Nucleus accumbens (tissue), 56 donors: ENCODE data around the gene DENND1A.
A peak's percentile ranks its signal among the peaks of the same experiment; 100 is the strongest.

ENCODE experiments used
- DNase-seq, 56 donors: peaks; one replicate each; lab custom pipeline; 2025; lab: John Stamatoyannopoulos, UW

DENND1A gene

DNA sequence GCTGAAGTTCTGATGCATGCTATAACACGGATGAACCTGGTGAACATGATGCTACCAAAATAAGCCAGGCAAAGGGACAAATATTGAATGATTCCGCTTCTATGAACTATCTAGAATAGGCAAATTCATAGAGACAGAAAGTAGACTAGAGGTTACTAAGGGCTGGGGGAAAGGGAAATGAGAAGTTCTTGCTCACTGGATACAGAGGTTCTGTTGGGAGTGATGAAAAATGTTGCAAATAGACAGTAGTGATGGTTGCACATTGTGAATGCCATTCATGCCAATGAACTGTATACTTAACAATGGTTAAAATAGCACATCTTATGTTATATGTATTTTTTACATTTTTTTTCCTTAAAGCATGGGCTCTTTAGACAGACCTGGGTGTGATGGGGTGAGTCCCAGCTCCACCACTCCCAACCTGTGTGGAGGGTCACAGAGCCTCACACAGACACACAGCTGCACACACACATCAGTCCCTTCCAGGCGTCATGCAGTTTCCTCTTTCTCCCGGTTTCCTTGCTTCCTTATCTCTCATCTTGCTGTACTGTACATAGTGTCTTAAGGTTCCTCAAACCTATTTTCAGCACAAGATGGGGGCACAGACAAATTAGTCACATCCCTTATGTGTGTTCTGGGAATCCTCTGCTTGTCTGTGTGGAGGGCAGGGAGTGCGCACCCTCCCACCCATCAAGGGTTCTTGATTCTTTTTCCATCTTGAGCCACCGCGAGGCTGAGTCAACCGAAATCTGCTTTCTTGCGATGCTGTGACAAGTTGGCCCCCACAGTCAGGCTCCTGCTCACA, 381.0 kb downstream of the DENND1A start:
- peak in 30 of 56 donors; percentile 4 to 83 (median 45) for DNase-seq

DNA sequence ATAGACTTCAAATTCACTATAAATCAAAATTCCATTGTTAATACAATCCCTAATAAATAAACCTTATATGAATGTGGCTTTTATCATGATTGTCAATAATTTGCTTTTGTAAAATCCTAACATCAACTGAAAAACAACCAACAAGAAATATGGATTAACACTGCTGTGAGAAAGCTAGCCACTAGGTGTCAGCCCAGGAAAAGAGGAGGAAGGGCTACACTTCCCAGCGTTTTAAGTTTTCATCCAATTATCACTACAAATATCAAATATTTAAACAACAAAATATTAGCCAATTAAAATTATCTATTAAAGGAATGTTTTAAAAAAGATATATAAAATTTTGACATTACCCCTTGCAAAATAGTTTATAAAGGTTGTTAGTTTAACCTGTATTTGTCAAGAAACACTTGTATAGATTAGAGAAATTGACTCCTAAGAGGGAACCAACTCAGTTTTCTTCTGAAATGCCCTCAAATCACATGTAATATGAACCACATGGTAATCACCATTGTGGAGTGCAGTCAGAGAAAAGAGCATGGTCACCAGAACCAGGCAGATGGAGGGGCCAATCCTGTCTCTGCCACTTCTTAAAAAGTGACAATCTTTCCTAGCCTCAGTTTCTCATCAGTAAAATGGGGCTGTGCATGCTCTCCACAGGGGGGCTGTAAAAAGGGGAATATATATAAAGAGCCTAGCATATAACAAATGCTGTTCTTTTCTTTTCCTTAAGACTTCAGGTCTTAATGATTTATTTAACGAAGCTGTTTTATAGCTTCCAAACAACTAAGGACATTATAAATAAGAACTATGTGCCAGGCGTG, 385.7 kb downstream of the DENND1A start:
- peak in 3 of 56 donors; percentile 6 to 46 (median 17) for DNase-seq

DNA sequence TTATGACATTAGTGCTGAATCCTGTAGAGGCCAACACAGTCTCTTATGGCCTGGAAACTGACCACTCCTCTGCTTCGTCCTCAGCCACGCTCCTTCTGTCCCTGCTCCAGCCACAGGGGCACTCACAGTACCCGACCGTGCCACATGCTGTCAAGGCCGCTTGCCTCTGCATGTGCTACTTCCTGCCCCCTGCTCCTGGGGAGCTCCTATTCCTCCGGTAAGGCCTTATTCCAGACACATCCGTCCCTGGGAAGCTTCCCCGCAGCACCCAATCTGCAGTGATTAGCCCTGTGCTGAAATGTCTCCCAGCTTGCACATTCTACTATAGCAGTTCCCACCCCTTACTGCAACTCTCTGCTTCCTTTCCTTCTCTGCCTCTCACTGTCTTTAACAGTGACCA, 386.4 kb downstream of the DENND1A start:
- no peak for DNase-seq

DNA sequence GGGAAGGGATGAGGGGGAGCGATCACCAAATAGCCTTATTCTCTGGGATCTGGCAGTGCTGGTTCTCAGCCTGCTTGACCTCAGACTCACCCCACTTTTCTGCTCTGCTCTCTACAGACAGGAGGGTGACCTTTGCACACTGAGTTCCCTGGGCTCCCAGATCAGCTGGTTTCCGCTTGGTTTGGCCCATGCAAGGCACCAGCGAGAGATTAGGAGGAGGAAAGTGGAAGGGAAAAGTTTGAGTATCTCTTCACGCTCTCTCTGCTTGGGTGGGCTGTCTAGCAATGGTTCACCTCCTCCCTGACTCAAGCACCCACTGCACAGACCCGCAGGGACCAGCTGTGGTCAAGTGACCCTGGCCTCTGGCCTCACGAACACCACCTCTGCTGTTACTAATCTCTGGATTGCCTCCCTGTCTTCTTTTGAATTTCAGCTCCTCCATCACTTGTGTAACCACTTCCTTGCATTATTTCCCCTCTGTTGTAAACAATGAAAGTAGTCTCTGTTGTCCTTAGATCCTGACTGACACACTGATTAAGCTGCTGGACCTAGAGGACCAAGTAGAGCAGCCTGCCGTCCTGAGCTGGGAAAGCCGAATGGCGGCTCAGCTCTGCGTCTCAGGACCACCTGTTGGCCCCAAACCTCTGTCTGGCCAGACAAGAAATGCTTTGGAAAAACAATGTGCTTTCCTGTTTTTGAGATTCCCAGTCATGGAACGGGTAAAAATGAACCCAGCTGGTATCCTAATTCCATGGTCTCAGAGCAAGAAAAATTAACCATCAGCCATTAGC, 387.3 kb downstream of the DENND1A start:
- DNase-seq = no peak

DNA sequence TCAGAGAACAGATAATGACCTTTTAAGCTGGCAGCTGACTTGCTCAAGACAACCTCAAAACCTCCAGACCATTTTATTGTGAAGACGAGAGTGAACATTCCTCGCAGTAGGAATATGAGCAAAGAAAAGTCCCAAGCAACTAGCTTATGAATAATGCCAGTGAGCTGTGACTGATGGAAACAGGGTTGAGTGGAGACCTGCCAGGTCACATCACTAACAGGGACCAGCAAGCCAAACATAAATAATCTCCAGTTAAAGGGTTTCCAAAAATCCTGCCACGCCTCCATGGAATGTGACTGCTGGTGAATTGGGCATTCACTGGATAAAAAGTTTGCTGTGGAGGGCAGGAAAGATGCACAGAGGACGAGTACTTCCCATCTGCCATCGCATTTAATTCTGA, 388.5 kb downstream of the DENND1A start:
- DNase-seq = no peak

DNA sequence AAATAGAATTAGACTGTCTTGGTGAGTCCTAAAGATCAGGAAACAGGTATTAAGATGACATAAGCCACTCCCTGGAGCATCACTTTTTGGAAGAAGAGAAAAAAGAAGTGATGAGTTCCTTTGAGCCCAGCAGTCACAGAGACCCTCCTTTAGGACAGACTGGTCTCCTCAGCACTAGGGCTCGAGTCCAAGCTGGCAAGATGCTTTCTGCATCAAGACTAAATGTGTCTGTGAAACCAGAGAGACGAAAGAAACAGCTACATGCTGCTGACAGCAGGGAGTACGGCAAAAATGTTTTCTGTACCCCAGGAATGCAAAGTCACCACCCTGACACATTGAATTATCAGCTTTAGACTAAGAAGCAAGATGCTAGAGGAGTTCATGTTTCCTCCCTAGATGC, 389.5 kb downstream of the DENND1A start:
- DNase-seq = no peak

DNA sequence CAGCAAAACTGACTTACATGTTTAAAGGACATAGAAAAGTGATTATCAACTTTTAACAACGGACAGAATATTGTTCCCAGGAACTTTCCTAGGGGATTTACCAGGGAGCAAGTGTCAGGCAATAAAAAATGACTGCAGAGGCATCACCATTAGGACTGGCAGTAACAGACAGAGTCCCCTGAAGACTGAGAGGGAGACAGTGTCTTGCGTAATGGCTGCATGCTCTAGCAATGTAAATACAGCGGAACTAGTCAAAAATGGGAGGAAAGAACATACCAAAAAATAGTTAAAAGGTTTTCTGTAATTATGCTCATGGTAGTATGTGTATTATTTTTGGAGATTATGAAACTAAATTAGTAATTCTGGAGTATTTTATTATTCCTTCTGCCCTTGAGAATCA, 392.1 kb downstream of the DENND1A start:
- DNase-seq = no peak

DNA sequence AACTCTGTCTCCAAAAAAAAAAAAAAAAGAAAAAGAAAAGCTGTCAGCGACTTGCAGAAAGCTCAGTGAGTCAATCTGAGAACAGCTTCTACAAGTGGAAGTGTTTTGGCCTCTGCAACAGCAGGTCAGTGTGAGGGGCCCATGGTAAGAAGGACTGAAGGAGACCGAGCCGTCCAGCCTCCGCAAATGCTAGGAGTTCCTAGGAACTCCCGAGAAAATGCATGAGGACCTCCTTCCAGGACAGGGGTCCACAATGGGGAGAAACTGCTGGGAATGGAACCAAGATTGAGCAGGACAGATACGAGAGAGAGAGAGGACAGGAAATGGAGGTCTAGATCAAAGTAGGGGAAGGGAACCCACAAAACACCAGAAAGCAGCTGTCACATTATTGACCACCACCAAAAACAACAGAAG, 393.5 kb downstream of the DENND1A start:
- no peak for DNase-seq

DNA sequence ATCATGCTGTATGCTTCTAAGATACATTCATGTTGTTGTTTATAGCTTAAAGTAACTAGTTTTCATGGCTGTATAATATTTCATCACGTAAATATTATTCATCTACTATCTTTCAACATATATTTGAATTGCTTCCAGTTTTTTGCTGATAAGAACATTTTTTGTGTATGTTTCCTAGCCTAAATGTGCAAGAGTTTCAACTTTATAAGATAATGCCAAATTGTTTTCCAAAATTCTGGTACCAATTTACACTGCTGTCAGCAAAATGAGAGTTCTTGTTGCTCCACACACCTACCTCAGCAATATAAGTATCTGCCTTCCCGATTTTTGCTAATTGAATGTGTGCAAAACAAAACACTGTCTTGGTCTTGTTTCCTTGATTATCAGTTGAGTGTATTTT, 395.6 kb downstream of the DENND1A start:
- DNase-seq = no peak

DNA sequence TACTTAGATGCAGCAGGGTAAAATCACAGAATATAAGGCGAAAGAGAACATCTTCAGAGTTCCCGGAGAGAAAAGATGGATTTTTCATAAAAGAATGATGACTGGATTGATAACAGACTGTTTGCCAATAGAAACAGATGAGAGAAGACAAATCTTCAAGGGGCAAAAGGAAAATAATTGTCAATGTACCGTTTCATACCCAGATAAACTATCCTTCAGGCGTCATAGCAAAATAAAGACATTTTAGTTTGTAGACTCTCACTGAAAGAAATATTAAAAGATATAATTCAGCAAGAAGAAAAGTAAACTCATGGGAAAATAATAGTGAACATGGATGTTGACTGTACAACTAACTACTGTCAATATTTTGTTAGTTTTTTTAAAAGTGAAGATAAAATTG, 399.7 kb downstream of the DENND1A start:
- DNase-seq = no peak

DNA sequence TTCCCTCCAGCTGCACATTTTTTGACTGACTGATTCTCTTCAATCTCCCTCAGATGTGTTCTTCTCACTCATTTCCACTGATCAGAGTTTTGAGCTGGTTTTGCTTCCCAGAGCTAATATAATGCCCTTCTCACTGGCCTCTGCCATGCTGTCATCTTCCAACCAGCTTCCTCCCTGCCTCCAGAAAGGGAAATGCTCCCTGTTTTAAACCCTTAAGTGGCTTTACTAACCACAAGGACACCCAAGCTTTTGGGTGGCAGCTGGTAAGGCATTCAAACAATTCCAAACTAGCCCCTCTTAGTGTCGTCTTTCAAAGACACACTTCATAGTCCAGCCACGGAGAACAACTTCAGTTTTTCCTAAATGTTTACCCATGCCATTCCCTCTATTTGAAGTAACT, 401.4 kb downstream of the DENND1A start:
- no peak for DNase-seq

DNA sequence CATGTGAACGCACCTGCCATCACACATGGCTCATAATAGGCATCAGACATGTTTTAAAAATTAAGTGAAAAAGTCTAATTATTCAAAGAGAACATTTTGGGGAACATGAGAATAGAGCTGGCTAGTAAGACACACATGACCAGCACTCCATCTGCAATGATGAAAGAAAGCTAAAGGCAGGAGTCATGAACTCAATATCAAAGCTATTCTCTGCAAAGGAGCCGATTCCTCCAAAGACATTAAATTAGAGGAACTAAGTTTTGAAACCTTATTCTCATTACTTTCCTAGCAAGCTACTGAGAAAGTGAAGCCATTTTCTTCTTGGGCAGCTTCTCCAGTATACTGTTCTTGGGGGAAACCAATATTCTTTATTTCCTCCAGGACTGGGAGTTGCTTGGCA, 401.9 kb downstream of the DENND1A start:
- no peak for DNase-seq

DNA sequence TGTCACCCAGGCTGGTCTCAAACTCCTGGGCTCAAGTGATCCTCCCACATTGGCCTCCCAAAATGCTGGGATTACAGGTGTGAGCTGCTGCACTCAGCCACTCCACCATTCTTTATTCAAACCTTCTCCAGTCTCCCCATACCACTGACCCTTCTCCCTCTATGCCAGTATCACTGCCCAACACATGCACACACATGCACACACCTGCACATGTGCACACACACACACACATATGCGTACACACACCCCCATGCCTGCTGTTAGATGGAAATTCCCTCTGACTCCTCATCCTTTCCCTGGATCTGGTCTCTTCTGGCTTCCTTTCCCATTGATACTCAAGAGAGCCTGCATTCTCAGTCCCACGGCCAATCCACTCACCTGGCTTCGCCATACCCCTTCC, 404.0 kb downstream of the DENND1A start:
- DNase-seq = no peak

DNA sequence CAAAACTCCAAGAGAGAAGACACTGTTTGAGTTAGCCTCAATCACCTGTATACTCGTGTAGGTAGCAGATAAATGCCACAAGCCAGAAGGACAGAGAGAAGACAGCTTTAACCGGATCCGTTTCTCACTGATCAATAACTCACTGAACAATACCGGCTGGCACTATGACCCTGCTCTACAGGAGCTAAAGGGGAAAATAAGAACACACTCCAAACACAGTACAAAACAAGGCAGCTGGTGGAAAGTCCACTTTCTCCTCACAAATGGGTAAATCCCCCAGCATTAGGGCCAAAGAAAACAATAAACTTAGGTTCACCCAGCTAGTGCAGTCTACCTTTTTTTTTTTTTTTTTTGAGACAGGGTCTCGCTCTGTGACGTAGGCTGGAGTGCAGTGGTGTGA, 404.5 kb downstream of the DENND1A start:
- DNase-seq = no peak

DNA sequence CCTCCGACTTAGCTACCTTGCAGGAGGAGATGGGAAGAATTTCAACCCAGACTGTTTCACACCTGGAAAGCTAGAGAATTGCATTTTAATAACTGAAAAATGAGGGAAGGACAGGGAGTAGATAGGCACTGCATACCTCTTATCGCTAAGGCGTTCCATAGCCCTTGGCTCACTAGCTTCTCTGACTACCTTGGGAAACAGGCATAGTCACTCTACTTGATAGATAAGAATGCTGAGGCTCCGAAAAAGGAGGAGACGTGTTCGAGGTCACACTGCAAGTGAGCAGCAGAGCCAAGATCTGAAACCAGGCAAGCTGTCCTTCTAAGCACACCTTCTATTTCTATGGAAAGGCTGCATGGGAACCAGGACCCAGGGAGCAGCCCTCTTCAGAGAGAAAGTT, 405.1 kb downstream of the DENND1A start:
- DNase-seq = no peak

DNA sequence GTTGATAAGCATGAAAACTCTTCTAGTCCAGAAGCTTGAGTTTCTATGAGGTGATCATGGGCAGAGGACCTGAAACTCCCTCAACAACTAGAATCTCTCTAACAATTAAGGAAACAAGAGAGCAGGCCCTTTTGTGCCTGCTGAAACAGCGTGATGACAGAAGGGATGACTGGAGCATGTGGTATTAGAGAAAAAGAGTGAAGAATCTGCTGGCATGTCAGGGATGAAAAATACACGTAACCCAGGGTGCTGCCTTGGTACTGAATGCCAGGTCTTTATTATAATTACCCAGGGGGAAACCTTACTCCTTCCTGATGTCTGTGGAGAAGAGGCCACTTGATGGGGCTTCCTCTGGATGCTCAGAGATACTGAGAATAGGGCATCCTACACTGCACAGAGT, 406.1 kb downstream of the DENND1A start:
- DNase-seq = no peak

DNA sequence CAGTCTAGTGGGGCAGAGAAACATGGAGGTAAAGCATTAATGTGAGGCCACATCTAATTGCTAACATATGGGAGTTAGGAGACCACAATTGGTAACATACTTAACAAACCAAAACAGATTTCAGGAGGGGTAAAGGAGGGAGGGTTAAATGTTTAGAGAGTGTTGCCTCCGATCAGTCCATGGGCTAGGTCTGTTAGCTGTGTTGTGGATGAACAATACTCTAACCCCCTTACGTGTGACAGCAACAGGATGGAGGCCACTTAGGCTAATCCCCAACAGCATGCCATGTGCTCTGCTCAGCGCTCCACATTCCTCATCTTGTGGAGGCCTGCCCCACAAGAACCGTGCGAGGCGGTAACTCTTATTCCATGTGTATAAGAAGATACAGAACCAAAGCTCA, 406.9 kb downstream of the DENND1A start:
- no peak for DNase-seq

DNA sequence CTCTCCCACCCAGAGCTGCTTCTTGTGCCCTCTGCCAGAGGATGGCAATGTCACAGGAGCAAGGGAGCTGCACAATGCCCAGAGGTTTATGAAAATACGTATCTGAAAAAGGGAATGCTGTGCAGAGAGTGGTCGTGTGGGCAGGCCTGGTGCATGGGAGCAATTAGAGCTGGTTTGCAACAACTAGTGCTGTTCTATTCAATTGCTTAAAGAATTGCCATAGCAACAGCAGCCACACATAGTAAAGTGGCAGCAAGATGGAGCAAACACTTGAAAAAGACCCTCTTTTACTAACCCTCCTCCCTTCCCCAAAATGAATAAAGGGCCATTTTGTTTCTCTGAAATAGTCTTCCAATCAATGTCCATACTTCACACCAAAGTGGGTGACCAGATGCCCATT, 407.7 kb downstream of the DENND1A start:
- DNase-seq = no peak

DNA sequence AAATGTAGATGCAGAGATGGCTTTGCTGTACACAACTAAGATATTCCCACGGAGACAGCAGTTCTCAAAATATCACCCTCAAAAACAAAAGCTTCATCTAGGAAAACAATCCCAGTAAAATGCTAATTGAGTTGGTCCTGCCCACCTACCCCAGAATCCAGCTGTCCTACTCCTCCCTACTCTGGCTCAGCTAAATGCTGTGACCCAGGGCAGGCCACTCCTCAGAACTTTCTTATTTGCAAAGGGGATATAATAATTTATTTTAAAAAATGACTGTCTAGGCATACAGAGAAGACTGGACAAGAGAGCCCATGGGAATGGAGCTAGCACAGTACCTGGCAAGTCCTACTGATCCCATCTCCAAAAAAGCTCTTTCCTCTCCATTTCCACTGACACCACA, 411.6 kb downstream of the DENND1A start:
- no peak for DNase-seq

DNA sequence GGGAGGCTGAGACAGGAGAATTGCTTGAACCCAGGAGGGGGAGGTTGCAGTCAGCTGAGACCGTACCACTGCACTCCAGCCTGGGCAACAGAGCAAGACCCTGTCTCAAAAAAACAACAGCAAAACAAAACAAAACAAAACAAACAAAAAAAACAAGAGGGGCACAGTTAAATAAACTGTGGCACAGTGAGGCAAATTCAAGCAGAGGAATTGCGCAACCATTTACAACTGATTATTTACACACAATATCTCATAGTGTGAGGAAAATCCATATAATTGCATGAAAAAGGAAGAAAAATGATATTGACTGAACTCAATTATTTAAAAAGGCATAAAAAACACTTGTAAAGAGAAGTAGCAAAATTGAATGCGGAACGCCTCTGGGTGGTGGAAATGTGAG, 412.4 kb downstream of the DENND1A start:
- no peak for DNase-seq

DNA sequence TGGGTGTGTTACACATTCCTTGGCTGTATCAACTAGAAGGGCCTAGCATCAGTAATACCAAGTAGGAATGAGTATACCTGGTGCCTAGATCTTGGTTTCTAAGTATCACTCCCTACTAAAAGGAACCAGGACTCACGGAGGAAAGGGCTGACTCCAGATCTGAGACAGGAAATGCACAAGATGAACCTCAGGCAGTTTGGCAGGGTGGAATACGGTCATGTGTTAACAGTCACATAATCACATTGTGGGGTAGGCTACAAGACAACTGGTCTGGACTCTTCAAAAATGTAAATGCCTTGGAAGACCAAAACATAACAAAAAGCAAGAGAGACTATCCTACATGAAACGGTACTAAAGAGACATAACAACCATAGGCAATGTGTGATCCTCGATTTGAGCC, 415.2 kb downstream of the DENND1A start:
- no peak for DNase-seq
